Measurements from ENCODE around the gene LPIN1.

Gene LPIN1

GRCh38 chr2:11746376-11746806, at the start of gene LPIN1:
Gene LPIN1 (plus strand): TSS chr2:11746632. CDS start chr2:11765542, 18,910 bp downstream.
- peak; percentile 78 to 81 (median 79) for DNase-seq (ENCODE audit: low read depth in 3 of 3)

- DNase-seq (ENCODE audit: low read depth in 3 of 3): no peak
Measured at GRCh38 chr2:11696736-11697102, 49.7 kb upstream of the LPIN1 start.

- DNase-seq (ENCODE audit: low read depth in 3 of 3): no peak
Measured at GRCh38 chr2:11697103-11697871, 49.1 kb upstream of the LPIN1 start.

GRCh38 chr2:11698009-11698922, 48.2 kb upstream of the LPIN1 start:
- DNase-seq (ENCODE audit: low read depth in 3 of 3): no peak

GRCh38 chr2:11699686-11700670, 46.5 kb upstream of the LPIN1 start:
- DNase-seq (ENCODE audit: low read depth in 3 of 3): no peak

GRCh38 chr2:11701206-11701605, 45.2 kb upstream of the LPIN1 start:
- no peak for DNase-seq (ENCODE audit: low read depth in 3 of 3)

GRCh38 chr2:11701751-11702301, 44.6 kb upstream of the LPIN1 start:
- DNase-seq (ENCODE audit: low read depth in 3 of 3): no peak

GRCh38 chr2:11702946-11703345, 43.5 kb upstream of the LPIN1 start:
- no peak for DNase-seq (ENCODE audit: low read depth in 3 of 3)

GRCh38 chr2:11703700-11704099, 42.7 kb upstream of the LPIN1 start:
- DNase-seq (ENCODE audit: low read depth in 3 of 3): no peak

GRCh38 chr2:11705063-11705462, 41.4 kb upstream of the LPIN1 start:
- DNase-seq (ENCODE audit: low read depth in 3 of 3): no peak

- no peak for DNase-seq (ENCODE audit: low read depth in 3 of 3)
Measured at GRCh38 chr2:11705711-11706110, 40.7 kb upstream of the LPIN1 start.

GRCh38 chr2:11708106-11708505, 38.3 kb upstream of the LPIN1 start:
- no peak for DNase-seq (ENCODE audit: low read depth in 3 of 3)

- DNase-seq (ENCODE audit: low read depth in 3 of 3): no peak
Measured at GRCh38 chr2:11709293-11709692, 37.1 kb upstream of the LPIN1 start.

- no peak for DNase-seq (ENCODE audit: low read depth in 3 of 3)
Measured at GRCh38 chr2:11710210-11710609, 36.2 kb upstream of the LPIN1 start.

GRCh38 chr2:11710632-11711353, 35.6 kb upstream of the LPIN1 start:
- DNase-seq (ENCODE audit: low read depth in 3 of 3): no peak

GRCh38 chr2:11711354-11711716, 35.1 kb upstream of the LPIN1 start:
- DNase-seq (ENCODE audit: low read depth in 3 of 3): no peak

GRCh38 chr2:11711751-11712150, 34.7 kb upstream of the LPIN1 start:
- DNase-seq (ENCODE audit: low read depth in 3 of 3): no peak

- no peak for DNase-seq (ENCODE audit: low read depth in 3 of 3)
Measured at GRCh38 chr2:11712866-11713265, 33.6 kb upstream of the LPIN1 start.

- no peak for DNase-seq (ENCODE audit: low read depth in 3 of 3)
Measured at GRCh38 chr2:11713815-11714214, 32.6 kb upstream of the LPIN1 start.

- no peak for DNase-seq (ENCODE audit: low read depth in 3 of 3)
Measured at GRCh38 chr2:11715987-11716652, 30.3 kb upstream of the LPIN1 start.

Data from stimulated activated CD4-positive, alpha-beta T cell treated with anti-CD3 and anti-CD28 coated beads, TNF-alpha, amount 100 ng/mL, for 4 hours (primary cell).